Measurements from ENCODE around the gene TNFAIP3.
"Not testable (repeated sequence)": the region's sequence is repeated elsewhere in the genome, so short reads cannot be mapped to it uniquely, and the experiment has no call there.

The TNFAIP3 gene

GRCh38 chr6:137866914-137867684 is at the start of gene TNFAIP3:
TSS of gene TNFAIP3 (plus strand) at chr6:137867259. CDS start at chr6:137871228, 3,969 bp downstream.
- DNase-seq = peak; percentile 92

- no peak for DNase-seq
Measured at GRCh38 chr6:137818440-137818839, 48.6 kb upstream of the TNFAIP3 start.

GRCh38 chr6:137819740-137820139 is 47.3 kb upstream of the TNFAIP3 start:
- no peak for DNase-seq

GRCh38 chr6:137820425-137820824 is 46.6 kb upstream of the TNFAIP3 start:
- no peak for DNase-seq

GRCh38 chr6:137820952-137821351 is 46.1 kb upstream of the TNFAIP3 start:
- no peak for DNase-seq

- DNase-seq = peak; percentile 31
Measured at GRCh38 chr6:137821491-137821890, 45.6 kb upstream of the TNFAIP3 start.

- DNase-seq = peak; percentile 83
Measured at GRCh38 chr6:137823826-137824555, 43.1 kb upstream of the TNFAIP3 start.

- DNase-seq = peak; percentile 73
Measured at GRCh38 chr6:137824556-137824879, 42.5 kb upstream of the TNFAIP3 start.

GRCh38 chr6:137824896-137825295 is 42.2 kb upstream of the TNFAIP3 start:
- DNase-seq = no peak

GRCh38 chr6:137827411-137827940 is 39.6 kb upstream of the TNFAIP3 start:
- DNase-seq = no peak

- no peak for DNase-seq
Measured at GRCh38 chr6:137827977-137828810, 38.9 kb upstream of the TNFAIP3 start.

- DNase-seq = no peak
Measured at GRCh38 chr6:137829641-137830083, 37.4 kb upstream of the TNFAIP3 start.

- DNase-seq = no peak
Measured at GRCh38 chr6:137830511-137830911, 36.5 kb upstream of the TNFAIP3 start.

- no peak for DNase-seq
Measured at GRCh38 chr6:137832110-137832509, 34.9 kb upstream of the TNFAIP3 start.

- DNase-seq = no peak
Measured at GRCh38 chr6:137834508-137834907, 32.6 kb upstream of the TNFAIP3 start.

- DNase-seq = no peak
Measured at GRCh38 chr6:137836788-137837187, 30.3 kb upstream of the TNFAIP3 start.

GRCh38 chr6:137838090-137838489 is 29.0 kb upstream of the TNFAIP3 start:
- not testable (repeated sequence) for DNase-seq

GRCh38 chr6:137838597-137838996 is 28.5 kb upstream of the TNFAIP3 start:
- not testable (repeated sequence) for DNase-seq

- DNase-seq = no peak
Measured at GRCh38 chr6:137839076-137839475, 28.0 kb upstream of the TNFAIP3 start.

- DNase-seq = no peak
Measured at GRCh38 chr6:137840252-137840651, 26.8 kb upstream of the TNFAIP3 start.

- no peak for DNase-seq
Measured at GRCh38 chr6:137843211-137843610, 23.8 kb upstream of the TNFAIP3 start.

GRCh38 chr6:137844327-137844726 is 22.7 kb upstream of the TNFAIP3 start:
- DNase-seq = not testable (repeated sequence)

GRCh38 chr6:137844773-137845172 is 22.3 kb upstream of the TNFAIP3 start:
- not testable (repeated sequence) for DNase-seq

Data from NCI-H2171 treated with DMSO at 0.1 percent for 48 hours (cell line).